NCI-H510A (cell line): ENCODE data around the gene CDYL.
A peak's percentile ranks its signal among the peaks of the same experiment; 100 is the strongest.

Experiments used
- DNase-seq: peaks from one replicate; lab custom pipeline; 2025; lab: John Stamatoyannopoulos, UW

The CDYL gene

DNA sequence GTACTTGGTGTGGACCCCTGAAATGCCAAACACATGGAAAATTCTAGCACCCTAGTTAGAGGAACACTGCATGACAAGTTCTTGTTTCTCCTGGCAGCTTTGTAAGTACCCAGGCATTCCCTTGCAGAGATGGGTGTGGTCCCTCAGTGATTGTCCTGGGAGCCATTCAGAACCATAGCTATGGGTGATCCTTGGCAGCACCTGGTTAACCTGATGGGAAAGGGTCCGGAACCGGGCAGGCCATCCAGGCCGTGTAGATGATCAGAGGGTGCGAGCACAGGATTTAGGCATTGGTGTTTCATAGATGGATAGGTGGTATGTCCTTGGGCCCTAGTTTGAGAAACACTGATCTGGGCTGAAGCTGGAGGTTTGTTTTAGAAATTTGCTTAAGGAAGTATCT is 131.9 kb downstream of the CDYL start:
- DNase-seq, result no peak

DNA sequence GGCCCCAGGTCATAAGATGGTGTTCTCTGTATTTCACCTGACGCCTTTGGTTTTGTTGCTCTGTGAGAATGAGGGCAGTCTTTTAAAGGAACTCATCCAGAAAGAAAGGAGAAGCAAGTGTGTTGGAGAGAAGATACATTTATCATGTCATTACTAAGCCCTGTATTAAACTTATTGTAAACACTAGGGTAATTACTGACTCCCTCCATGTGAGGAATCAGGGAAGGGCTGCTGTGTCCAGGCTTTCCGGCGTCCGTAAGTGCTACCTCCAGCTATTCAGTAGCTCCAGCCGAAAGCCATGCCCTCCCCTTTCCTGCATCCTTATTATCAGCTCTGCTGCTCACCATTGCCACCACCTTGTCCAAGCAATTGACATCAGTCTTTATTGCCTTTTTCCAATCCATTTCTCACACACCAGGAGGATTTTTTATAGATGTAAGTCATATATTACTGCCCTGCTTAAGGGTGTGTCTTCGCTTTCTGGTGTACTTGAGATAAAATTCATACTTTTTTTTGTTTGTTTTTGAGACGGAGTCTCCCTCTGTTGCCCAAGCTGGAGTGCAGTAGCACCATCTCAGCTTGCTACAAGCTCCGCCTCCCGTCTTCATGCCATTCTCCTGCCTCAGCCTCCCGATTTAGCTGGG is 133.0 kb downstream of the CDYL start:
- no peak for DNase-seq

DNA sequence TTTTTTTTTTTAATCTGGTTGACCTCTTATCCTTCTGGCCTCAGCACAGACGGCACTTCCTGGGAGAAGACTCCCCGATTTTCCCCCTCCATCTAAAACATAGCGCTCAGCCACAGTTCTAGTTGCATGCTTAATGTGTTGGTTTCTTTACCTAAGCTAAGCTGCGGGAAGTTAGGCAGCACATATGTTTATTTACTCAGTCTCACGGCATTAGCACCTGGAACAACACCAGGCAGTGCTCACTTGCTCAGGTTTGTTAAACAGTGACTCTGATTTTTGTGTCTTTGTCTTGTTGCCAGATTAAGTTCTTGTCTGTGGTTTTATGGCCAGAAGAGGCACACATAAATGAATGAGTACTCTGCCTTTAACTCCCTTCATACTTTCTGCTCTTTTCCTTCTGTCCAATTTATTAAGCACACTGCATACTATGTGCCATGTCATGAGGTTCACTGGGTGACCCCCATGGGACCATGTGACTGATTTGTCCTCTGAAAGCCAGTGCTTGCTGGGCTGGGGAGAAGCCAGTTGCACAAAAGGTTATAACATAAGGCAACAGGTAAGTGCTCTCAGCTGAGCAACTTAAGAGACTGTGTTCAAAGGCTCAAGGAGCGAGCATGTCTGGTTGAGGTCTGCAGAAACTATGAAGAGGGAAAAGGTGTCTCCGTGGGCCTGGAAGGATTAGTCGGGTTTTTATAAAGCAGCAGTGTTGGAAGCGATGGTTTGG is 134.0 kb downstream of the CDYL start:
- peak; percentile 46 for DNase-seq

DNA sequence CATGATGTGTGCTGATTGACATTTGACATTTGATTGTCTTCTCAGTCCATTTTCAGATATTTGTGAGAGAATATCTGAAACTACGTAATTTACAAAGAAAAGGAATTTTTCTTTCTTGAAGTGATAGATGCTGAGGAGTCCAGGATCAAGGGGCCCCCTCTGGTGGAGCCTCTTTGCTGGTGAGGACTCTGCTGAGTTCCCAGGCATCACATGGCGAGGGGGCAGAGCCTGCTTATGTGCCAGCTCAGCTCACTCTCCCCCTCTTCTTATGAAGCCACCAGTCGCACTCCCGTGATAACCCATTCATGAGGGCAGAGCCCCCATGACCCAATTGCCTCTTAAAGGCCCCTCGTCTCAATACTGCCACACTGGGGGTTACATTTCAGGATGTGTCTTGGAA is 136.4 kb downstream of the CDYL start:
- DNase-seq, result no peak

DNA sequence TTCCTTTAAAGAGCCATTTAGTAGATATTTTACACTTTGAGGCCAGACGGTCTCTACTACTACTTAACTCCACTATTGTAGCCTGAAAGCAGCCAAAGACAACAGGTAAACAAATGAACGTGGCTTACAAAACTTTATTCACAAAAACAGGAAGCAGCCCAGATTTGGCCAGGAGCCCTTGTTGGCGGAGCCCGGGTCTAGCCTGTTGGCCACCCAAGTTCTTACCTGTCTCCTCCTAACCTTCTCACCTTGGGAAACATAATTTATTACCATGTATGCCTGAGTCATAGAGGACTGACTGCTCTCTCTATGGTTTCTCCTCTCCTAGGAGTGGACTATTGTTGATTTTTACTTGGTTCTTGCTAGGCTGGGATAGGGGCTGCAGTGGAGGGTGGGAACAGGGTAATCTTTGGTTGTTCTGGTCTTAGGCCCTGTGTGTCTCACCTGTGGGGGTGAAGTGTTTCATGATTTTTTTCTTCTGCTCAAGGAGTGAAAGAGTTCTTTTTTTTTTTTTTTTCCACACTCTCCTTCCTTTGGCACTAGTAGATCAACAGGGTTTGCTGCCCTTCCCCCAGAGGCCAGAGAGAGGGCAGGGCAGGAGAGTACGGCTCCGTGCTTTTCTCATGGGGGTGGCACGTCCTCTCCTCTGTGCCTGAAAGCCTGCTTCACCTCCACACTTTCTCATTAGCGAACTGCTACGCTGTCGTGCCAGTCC is 137.7 kb downstream of the CDYL start:
- DNase-seq, result no peak

DNA sequence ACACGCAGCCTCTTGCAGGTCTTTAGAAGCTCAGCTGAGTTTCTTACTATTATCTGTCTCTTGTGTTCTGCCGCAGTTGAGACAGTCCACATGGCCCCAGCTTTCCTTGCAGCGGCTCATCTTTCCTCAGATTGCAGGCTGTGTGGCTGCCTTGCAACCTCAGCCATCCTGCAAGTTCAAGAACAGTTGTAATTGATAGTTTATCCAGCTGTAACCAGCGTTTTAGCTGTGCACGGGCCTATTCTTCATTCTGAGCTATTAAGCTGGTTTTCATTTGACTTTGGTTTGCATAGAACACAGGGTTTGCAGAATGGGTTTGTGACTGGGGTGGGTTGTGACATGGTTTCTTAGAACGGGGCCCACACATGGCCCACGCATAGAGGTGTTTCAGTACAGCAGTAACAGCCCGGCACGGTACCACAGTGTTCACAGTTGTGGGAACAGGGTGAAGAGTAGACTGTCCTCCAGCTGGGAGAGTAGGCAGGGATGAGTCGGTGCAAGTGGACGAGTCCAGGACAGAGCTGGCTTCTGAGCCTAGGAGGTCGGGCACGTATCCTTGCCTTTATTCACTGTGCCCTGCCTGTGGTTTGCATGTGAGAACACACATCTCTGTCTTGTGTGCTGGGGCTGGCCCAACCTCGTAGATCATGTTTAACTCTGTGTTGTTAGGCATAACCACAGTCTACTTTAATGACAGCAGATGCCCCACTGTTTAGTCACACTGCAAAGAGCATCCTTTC is 138.4 kb downstream of the CDYL start:
- no peak for DNase-seq

DNA sequence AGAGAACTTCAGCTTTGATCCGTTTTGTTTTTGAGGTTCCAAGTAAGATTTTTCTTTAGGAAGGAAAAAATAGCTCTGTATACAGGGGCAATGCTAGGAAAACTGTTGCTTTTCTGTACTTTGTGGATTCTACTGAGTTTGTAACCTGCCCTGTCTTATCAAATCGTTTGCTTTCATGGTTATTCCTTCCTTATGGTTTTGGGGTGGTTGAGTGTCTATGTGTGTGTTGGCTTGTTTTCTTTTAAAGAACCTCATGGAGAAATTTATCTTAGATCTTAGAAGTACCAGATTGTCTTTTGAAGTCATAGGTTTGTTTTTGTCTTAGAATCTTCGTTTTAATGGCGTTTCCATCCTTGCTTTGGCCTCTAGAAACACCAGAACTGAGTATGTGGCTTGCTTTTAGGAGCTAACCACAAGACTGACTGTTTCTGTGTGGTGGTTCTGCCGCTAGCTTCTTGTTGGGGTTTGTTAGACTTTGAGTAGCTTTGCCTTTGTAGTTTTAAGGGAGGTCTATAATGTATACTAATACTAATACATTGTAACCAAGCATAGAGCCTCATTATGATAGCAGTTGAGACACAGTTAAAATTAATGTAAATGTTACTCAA is 140.9 kb downstream of the CDYL start:
- no peak for DNase-seq

DNA sequence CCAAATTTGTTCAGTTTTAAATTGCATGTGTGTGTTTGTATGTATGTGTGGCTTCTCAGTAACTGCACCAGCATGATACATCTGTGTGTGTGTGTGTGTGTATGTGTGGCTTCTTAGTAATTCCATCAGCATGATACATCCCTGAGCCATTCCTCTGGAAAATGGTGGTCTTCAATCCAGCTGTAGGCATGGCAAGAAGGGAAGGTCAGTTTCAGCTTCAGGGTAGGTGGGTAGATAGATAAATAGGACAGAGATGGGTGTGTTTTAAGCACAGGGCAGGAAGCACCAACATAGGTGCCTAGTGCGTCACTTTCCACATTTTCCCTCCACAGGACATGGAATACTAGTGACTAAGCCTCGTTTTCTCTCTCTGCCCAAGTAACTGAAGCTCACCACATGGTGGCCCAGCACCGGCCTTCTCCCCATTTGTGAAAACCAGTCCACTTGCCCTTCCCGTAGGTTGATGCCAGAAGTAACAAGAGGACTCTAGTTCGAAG is 144.8 kb downstream of the CDYL start:
- DNase-seq, result no peak

DNA sequence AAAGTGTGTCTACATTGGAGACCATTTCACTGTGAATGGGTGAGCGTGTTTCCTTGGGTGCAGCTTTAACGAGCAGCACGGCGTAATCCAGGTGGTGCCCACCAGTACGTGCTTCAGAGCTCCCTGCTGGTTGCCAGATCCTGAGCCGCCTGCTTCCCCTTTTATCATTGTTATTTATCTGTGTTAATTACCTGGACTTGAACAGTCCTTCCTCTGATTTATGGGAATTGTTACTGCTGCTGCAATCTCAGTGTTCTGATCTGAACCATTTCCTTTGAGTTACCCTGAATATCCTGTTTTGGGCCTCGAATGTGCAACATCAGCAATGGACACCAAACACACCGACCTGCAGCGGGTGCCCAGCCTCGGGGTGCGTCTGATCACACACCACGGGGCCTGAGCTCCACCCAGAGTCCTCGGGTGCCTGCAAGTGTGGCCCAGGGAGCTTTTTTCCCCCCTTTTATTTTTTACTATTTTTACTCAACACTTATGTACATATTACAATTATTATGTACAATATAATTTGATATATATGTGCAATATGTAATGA is 146.4 kb downstream of the CDYL start:
- DNase-seq, result no peak

DNA sequence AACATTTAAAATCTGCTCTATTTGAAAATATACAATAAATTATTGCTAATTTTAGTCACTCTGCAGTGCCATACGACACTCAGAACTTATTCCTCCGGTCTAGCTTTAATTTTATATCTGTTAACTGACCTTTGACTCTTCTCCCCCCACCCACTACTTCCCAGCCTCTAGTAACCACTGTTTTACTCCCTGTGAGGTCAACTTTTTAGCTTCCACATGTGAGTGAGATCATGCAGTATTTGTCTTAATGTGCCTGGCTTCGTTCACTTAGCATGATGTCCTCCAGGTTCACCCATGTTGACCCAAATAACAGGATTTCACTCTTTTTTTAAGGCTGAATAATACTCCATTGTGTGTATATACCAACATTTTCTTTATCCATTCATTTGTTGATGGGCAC is 146.9 kb downstream of the CDYL start:
- no peak for DNase-seq

DNA sequence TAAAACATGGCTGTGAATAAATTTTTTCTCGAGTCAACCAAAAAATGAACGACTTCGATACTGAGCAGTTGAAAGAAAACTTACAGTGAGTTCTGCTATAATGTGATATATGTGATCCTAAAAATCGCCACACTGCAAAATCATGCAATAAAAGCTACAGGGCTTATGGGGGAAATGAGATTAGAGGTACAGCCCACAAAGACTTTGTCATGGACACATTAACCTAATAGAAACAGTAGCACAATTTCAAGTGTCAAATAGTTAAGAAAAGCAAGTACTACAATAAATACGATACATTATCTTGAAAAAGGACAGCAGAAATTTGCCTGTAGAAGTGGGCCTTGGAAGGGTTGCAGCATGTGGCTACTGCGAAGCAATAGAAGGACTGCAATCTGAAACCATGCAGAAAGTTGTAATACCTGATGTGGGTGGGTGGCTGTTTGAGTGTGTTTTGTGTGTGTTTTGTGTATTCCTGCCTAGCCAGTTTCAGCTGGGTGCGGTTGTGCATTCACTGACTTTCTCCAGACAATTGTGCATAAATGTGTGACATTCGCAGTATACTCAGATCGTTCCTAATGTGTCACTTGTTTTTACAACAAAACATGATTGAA is 148.6 kb downstream of the CDYL start:
- DNase-seq, result no peak

DNA sequence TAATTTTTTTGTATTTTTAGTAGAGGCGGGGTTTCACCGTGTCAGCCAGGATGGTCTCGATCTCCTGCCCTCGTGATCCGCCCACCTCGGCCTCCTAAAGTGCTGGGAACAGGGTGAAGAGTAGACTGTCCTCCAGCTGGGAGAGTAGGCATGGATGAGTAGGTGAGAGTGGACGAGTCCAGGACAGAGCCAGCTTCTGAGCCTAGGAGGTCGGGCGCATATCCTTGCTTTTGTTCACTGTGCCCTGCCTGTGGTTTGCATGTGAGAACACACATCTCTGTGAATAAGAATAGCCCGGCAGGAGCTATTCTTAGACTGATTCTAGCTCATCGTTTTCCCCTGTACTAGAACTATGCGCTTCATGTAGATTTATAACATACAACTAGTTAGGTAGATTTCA is 149.4 kb downstream of the CDYL start:
- no peak for DNase-seq

DNA sequence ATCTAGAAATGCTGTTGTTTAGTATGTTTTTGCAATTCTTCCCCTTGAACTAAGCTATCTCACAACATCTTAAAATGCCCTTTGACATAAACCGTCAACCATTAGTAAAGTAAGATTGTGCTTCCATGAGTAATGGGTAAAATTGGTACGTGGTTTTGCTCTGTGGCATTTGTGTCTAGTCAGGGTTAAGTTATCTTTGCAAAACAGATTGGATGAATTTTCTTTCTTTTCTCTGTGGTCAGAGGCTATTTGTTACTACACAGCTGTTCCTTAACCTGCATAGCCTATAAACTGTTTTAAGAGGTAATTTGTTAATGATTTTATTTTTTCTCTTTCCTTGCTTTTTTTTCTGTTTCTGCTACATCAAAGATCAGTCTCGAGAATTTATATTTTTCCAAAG is 152.2 kb downstream of the CDYL start:
- DNase-seq, result no peak

DNA sequence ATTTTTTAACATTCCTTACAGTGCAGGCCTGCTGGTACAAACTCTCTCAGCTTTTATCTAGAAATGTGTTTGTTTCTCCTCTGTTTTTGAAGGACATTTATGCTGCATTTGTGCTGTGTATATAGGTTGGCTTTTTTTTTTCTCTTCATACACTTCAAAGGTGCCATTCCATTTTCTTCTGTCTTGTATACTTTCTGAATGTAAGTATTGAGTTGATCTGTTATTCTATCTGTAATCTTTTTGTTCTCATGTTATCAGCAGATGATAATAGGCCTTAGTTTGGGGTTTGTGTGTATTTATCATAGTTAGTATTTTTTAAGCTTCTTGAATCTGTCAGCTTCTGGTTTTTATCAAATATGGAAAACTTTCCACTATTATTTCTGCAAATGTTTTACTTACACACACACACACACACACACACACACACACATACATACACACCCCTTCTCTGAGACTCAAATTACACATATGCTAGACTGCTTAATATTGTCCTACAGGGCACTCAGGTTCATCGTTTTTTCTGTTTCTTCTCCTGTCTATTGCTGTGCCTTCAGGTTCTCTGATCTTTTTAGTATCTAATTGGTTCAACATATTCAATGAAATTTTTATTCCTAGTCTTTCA is 153.0 kb downstream of the CDYL start:
- no peak for DNase-seq

DNA sequence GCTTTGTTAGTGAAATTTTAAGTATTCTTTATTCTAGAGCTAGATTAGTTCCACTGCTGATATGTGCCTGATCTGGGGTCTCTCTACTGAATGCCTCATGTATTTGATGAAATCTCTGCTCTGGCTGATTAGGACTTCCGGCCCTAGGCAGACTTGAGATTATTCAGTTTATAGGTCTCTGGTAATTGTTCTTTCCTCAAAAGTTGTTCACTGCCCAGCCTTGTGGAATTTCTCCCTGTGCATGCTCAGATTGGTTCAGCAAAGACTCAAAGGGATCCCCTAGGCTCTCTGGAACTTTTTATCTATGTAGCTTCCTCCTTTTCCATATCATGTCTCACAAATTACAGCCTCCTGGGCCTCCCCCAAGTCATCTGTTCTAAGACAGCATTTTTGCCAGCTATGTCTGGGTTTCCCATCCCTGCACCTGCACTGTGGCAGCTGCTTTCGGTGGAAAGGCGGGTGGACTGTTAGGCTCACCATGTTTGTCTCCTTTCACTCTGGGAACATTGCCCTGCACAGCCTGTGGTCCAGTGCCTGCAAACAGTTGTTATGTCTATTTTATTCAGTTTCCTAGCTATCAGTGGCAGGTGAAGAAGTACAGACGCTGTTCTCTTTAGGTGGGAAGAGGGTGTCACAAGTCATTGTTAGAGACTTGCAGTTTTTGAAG is 154.0 kb downstream of the CDYL start:
- DNase-seq, result no peak

DNA sequence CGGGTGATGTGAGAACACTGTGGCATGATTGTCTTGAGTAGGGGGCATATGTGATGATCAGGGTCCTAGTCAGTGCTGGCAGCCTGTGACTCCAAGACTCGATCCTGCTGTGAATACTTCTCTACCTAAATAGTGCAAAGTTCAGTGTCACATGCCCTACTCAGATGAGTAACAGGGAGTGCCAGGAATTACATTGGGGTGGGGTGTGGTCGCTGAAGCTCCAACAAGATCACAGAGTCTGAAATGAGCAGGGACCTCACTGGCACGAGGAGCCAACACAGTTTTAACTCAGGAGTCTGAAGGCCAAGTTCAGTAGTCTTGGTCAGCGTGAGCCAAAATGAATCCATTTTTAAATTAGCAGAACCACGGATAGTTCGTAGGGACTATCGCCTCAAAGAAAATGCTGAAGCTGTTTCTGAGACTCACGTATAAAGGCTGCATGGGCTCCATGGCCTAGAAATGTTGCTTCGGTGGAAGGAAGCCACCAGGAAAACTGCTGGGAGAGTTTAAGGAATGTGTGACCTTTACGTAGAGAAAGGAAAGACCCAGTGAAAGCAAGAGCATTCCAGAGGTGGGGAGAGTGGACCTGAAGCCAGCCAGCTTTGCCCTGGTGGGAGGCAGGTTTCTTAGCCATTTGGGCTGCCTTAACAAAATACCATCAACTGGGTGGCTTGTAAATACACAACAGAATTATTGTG is 155.5 kb downstream of the CDYL start:
- DNase-seq, result no peak

DNA sequence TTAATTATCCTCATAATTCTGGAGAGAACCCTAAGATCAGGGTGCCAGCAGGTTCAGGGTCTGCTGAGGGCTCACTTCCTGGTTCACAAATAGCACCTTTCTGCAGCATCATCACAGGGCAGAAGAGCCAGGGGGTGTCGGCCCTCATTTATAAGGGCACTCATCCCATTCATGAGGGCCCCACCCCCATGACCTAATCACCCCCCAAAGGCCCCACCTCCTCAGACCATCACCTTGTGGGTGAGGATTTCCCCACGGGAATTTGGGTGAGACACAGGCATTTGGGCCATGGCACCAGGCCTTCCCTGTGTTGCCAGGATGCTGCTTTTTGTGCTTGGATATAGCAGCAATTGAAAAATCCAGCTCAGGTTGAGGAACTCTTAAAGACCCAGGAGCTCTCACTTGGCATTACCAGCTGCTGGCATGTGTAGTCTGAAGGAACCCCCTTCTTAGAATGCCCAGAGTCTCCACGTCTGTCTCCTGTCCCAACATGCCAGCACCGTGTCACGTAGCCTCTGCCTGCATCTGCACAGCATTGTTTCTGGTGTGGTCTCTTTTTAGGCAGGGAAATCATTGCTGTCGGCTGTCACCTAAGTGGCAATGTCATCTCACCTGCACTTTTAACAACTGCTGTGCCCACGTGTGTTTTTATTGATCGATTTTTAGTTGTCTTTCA is 156.2 kb downstream of the CDYL start:
- DNase-seq, result no peak

DNA sequence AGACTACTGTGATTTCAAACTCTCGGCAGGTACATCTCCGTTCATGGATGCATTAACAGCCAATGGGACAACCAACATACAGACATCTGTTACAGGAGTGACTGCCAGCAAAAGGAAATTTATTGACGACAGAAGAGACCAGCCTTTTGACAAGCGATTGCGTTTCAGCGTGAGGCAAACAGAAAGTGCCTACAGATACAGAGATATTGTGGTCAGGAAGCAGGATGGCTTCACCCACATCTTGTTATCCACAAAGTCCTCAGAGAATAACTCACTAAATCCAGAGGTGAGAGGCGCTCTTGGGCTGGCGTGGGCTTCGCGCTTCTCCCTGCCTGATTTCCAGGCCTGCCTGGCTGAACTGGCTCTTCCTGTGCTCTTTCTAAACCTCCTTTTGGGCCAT is 159.3 kb downstream of the CDYL start:
- DNase-seq, result no peak
